ENCODE measurements around the gene SPRYD4.
"Not testable (repeated sequence)": the region's sequence is repeated elsewhere in the genome, so short reads cannot be mapped to it uniquely, and the experiment has no call there.

SPRYD4 gene

GRCh38 chr12:56494481-56494880, 26.1 kb downstream of the SPRYD4 start:
- H3K4me1 ChIP-seq (ENCODE audit: control insufficient read depth, insufficient read depth, low read length); H3K27ac ChIP-seq (ENCODE audit: low read length); H3K36me3 ChIP-seq (ENCODE audit: control insufficient read depth in 2 of 2, insufficient read depth in 2 of 2, low read length in 2 of 2); H3K9me3 ChIP-seq (ENCODE audit: control insufficient read depth in 2 of 2, low read length in 2 of 2); H3K27me3 ChIP-seq (ENCODE audit: control insufficient read depth in 1 of 2, insufficient read depth in 2 of 2, low read length in 2 of 2); H3K9ac ChIP-seq (ENCODE audit: low read length in 2 of 2); H3K4me3 ChIP-seq (ENCODE audit: low read length in 2 of 2): not testable (repeated sequence)

DNA sequence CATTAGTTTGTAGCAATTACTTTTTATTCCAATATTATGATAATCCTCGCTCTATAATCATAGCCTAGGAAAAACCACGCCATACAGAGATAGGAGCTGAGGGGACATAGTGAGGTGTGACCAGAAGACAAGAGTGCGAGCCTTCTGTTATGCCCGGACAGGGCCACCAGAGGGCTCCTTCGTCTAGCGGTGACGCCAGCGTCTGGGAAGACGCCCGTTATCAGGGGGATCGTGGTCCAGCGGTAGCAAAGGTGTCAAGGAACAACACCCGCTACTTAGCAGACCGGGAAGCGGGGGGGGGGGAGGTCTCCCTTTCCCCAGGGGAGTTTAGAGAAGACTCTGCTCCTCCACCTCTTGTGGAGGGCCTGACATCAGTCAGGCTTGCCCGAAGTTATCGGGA, 28.3 kb downstream of the SPRYD4 start:
- not testable (repeated sequence) for H3K4me1 ChIP-seq (ENCODE audit: control insufficient read depth, insufficient read depth, low read length); H3K27me3 ChIP-seq (ENCODE audit: control insufficient read depth in 1 of 2, insufficient read depth in 2 of 2, low read length in 2 of 2); H3K27ac ChIP-seq (ENCODE audit: low read length); H3K9ac ChIP-seq (ENCODE audit: low read length in 2 of 2); H3K36me3 ChIP-seq (ENCODE audit: control insufficient read depth in 2 of 2, insufficient read depth in 2 of 2, low read length in 2 of 2); H3K9me3 ChIP-seq (ENCODE audit: control insufficient read depth in 2 of 2, low read length in 2 of 2)
- H3K4me3 ChIP-seq (ENCODE audit: low read length in 2 of 2), result peak overlapping the region; percentile 31 to 35

DNA sequence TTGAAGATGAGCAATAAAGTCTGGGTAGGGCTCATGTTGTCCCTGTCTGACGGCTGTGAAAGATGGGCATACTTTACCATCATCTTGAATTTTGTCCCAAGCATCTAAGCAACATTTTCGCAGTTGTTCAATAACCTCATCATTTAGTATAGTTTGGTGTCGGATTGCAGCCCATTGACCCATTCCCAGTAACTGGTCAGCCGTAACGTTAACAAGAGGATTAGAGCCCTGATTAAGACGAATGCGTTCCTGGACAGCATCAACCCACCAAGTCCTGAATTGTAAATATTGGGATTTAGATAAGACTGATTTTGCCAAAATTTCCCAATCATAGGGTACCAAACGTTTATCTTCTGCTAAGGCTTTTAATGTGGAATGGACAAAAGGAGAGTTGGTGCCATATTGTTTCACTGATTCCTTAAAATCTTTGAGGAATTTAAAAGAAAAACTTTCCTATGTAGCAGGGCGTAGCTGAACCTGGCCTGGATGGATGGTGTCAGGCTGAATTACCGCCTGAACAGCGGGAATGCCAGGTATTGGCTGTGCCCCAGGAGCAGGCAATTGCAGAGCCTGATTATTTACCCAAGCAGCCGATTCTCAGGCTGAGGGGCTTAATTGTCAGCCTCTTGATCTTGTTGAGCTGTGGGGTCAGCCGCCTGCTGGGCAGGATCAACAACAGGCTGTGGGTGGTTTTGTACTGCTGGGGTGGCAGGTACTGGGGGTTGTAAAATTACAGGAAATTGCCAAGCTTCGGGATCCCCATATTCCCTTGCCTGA, 29.9 kb downstream of the SPRYD4 start:
- H3K4me1 ChIP-seq (ENCODE audit: control insufficient read depth, insufficient read depth, low read length); H3K4me3 ChIP-seq (ENCODE audit: low read length in 2 of 2); H3K27ac ChIP-seq (ENCODE audit: low read length); H3K9ac ChIP-seq (ENCODE audit: low read length in 2 of 2); H3K9me3 ChIP-seq (ENCODE audit: control insufficient read depth in 2 of 2, low read length in 2 of 2); H3K36me3 ChIP-seq (ENCODE audit: control insufficient read depth in 2 of 2, insufficient read depth in 2 of 2, low read length in 2 of 2); H3K27me3 ChIP-seq (ENCODE audit: control insufficient read depth in 1 of 2, insufficient read depth in 2 of 2, low read length in 2 of 2): not testable (repeated sequence)

- H3K27me3 ChIP-seq (ENCODE audit: control insufficient read depth in 1 of 2, insufficient read depth in 2 of 2, low read length in 2 of 2); H3K9me3 ChIP-seq (ENCODE audit: control insufficient read depth in 2 of 2, low read length in 2 of 2); H3K9ac ChIP-seq (ENCODE audit: low read length in 2 of 2); H3K4me3 ChIP-seq (ENCODE audit: low read length in 2 of 2); H3K4me1 ChIP-seq (ENCODE audit: control insufficient read depth, insufficient read depth, low read length); H3K36me3 ChIP-seq (ENCODE audit: control insufficient read depth in 2 of 2, insufficient read depth in 2 of 2, low read length in 2 of 2); H3K27ac ChIP-seq (ENCODE audit: low read length): not testable (repeated sequence)
These were observed 31.1 kb downstream of the SPRYD4 start for GRCh38 chr12:56499452-56499851.

DNA sequence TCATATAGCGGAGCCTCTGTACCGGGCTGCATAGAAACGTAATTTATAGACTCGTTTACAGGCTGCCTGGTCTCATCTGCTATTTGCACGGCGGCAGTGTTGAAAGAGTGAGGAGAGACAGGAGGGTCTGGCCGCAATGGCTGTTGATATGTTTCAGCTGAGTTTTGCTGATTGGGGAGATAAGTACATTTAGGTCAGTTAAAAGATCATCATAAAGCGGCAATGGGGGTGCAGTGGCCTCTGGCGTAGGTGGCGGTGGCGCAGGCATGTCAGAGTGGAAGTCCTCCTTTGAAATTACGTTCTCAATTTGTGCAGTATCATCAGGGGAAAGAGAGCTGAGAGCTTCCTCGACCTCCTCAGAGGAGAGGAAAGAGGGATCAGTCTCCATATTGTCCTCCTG, 31.5 kb downstream of the SPRYD4 start:
- H3K9ac ChIP-seq (ENCODE audit: low read length in 2 of 2); H3K4me1 ChIP-seq (ENCODE audit: control insufficient read depth, insufficient read depth, low read length): not testable (repeated sequence)

DNA sequence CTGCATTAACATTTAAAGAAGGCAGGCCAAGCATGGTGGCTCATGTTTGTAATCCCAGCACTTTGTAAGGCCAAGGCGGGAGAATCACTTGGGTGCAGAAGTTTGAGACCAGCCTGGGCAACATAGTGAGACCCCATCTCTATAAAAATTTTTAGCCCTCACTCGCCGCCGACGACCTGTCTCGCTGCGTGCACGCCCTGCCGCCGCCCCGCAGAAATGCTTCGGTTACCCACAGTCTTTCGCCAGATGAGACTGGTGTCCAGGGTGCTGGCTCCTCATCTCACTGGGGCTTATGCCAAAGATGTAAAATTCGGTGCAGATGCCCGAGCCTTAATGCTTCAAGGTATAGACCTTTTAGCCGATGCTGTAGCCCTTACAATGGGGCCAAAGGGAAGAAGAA, 42.4 kb downstream of the SPRYD4 start:
- no peaks in the 10 kb centered on the region for H3K4me1 ChIP-seq (ENCODE audit: control insufficient read depth, insufficient read depth, low read length)
- H3K4me3 ChIP-seq (ENCODE audit: low read length in 2 of 2), result no peak overlapping the region
- no peak overlapping the region for H3K27ac ChIP-seq (ENCODE audit: low read length)
- H3K36me3 ChIP-seq (ENCODE audit: control insufficient read depth in 2 of 2, insufficient read depth in 2 of 2, low read length in 2 of 2), result no peaks in the 10 kb centered on the region
- no peaks in the 10 kb centered on the region for H3K9me3 ChIP-seq (ENCODE audit: control insufficient read depth in 2 of 2, low read length in 2 of 2)
- no peak overlapping the region for H3K9ac ChIP-seq (ENCODE audit: low read length in 2 of 2)
- no peaks in the 10 kb centered on the region for H3K27me3 ChIP-seq (ENCODE audit: control insufficient read depth in 1 of 2, insufficient read depth in 2 of 2, low read length in 2 of 2)

More for the DNA sequence above, 31.5 kb downstream of the SPRYD4 start:
- not testable (repeated sequence) for H3K27me3 ChIP-seq (ENCODE audit: control insufficient read depth in 1 of 2, insufficient read depth in 2 of 2, low read length in 2 of 2); H3K4me3 ChIP-seq (ENCODE audit: low read length in 2 of 2); H3K27ac ChIP-seq (ENCODE audit: low read length); H3K9me3 ChIP-seq (ENCODE audit: control insufficient read depth in 2 of 2, low read length in 2 of 2); H3K36me3 ChIP-seq (ENCODE audit: control insufficient read depth in 2 of 2, insufficient read depth in 2 of 2, low read length in 2 of 2)

DNA sequence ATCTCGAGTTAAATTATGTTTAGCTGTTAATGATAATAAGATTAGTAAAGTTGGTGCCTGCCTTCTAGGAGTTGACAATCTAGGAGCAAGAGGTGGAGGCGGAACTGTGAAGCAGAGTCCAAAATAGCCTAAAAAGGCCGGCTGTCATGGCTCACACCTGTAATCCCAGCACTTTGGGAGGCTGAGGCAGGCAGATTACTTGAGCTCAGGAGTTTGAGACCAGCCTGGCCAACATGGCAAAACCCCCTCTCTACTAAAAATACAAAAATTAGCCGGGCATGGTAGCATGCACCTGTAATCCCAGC, 45.6 kb downstream of the SPRYD4 start:
- not testable (repeated sequence) for H3K27ac ChIP-seq (ENCODE audit: low read length); H3K27me3 ChIP-seq (ENCODE audit: control insufficient read depth in 1 of 2, insufficient read depth in 2 of 2, low read length in 2 of 2); H3K9me3 ChIP-seq (ENCODE audit: control insufficient read depth in 2 of 2, low read length in 2 of 2); H3K4me3 ChIP-seq (ENCODE audit: low read length in 2 of 2); H3K36me3 ChIP-seq (ENCODE audit: control insufficient read depth in 2 of 2, insufficient read depth in 2 of 2, low read length in 2 of 2); H3K4me1 ChIP-seq (ENCODE audit: control insufficient read depth, insufficient read depth, low read length); H3K9ac ChIP-seq (ENCODE audit: low read length in 2 of 2)

DNA sequence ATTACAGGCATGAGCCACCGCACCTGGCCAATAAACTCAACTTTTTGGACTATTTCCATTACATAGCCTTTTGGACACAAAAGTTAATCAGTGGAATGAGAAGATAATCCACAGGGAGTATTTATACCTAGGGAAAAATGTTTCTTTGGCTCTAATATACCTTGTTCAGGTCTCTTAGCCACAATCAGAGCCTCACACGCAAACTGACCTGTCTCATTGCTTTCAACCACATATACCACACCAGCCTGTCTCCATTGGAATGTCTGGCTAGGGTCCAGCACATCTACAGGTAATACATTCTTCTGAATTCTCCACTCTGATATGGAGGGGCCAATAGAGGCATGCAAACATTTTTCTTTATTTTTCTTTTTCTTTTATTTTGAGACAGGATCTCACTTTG, 49.5 kb downstream of the SPRYD4 start:
- Histone ChIP-seq H3K36me3 (ENCODE audit: control insufficient read depth in 2 of 2, insufficient read depth in 2 of 2, low read length in 2 of 2) (no peaks in the 10 kb centered on the region), H3K4me1 (ENCODE audit: control insufficient read depth, insufficient read depth, low read length) (no peaks in the 10 kb centered on the region), H3K27me3 (ENCODE audit: control insufficient read depth in 1 of 2, insufficient read depth in 2 of 2, low read length in 2 of 2) (no peaks in the 10 kb centered on the region), H3K9me3 (ENCODE audit: control insufficient read depth in 2 of 2, low read length in 2 of 2) (no peaks in the 10 kb centered on the region), H3K9ac (ENCODE audit: low read length in 2 of 2) (no peak overlapping the region), H3K27ac (ENCODE audit: low read length) (no peak overlapping the region), H3K4me3 (ENCODE audit: low read length in 2 of 2) (no peak overlapping the region)

- Histone ChIP-seq H3K27ac (ENCODE audit: low read length) (no peak overlapping the region), H3K9me3 (ENCODE audit: control insufficient read depth in 2 of 2, low read length in 2 of 2) (no peaks in the 10 kb centered on the region), H3K4me3 (ENCODE audit: low read length in 2 of 2) (no peak overlapping the region), H3K9ac (ENCODE audit: low read length in 2 of 2) (no peak overlapping the region), H3K27me3 (ENCODE audit: control insufficient read depth in 1 of 2, insufficient read depth in 2 of 2, low read length in 2 of 2) (no peaks in the 10 kb centered on the region), H3K36me3 (ENCODE audit: control insufficient read depth in 2 of 2, insufficient read depth in 2 of 2, low read length in 2 of 2) (no peaks in the 10 kb centered on the region), H3K4me1 (ENCODE audit: control insufficient read depth, insufficient read depth, low read length) (no peaks in the 10 kb centered on the region)
These were observed 50.2 kb downstream of the SPRYD4 start for GRCh38 chr12:56518570-56518969.

DNA sequence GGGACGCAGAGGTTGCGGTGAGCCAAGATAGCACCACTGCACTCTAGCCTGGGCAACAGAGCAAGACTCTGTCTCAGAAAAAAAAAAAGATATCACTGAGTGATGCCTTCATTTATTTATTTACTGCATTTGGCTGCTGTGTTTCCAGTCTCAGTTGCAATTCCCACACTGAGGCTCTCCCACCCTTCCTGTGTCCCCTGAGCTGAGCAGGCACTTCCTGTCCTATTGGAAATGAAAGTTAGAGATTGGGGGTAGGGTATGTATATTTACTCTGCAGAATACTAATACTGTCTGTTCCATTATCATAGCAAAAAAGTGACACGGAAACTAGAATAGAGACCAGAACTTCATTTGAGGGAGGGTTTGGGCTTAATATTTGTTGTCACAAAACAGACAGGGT, 51.7 kb downstream of the SPRYD4 start:
- Histone ChIP-seq H3K27me3 (ENCODE audit: control insufficient read depth in 1 of 2, insufficient read depth in 2 of 2, low read length in 2 of 2) (no peaks in the 10 kb centered on the region), H3K27ac (ENCODE audit: low read length) (peak overlapping the region; percentile 1), H3K36me3 (ENCODE audit: control insufficient read depth in 2 of 2, insufficient read depth in 2 of 2, low read length in 2 of 2) (no peaks in the 10 kb centered on the region), H3K9ac (ENCODE audit: low read length in 2 of 2) (no peak overlapping the region), H3K4me1 (ENCODE audit: control insufficient read depth, insufficient read depth, low read length) (no peaks in the 10 kb centered on the region), H3K4me3 (ENCODE audit: low read length in 2 of 2) (no peak overlapping the region), H3K9me3 (ENCODE audit: control insufficient read depth in 2 of 2, low read length in 2 of 2) (no peaks in the 10 kb centered on the region)

- no peaks in the 10 kb centered on the region for H3K36me3 ChIP-seq (ENCODE audit: control insufficient read depth in 2 of 2, insufficient read depth in 2 of 2, low read length in 2 of 2)
- H3K27ac ChIP-seq (ENCODE audit: low read length), result peak overlapping the region; percentile 1
- no peaks in the 10 kb centered on the region for H3K27me3 ChIP-seq (ENCODE audit: control insufficient read depth in 1 of 2, insufficient read depth in 2 of 2, low read length in 2 of 2)
- no peaks in the 10 kb centered on the region for H3K9me3 ChIP-seq (ENCODE audit: control insufficient read depth in 2 of 2, low read length in 2 of 2)
- peak overlapping the region in 1 of 2 donors; percentile 87 for H3K9ac ChIP-seq (ENCODE audit: low read length in 2 of 2)
- H3K4me3 ChIP-seq (ENCODE audit: low read length in 2 of 2), result peak overlapping the region in 1 of 2 donors; percentile 53
- H3K4me1 ChIP-seq (ENCODE audit: control insufficient read depth, insufficient read depth, low read length), result no peaks in the 10 kb centered on the region
These were observed 52.1 kb downstream of the SPRYD4 start for GRCh38 chr12:56520506-56520905.

Data from stomach smooth muscle (tissue), 2 donors.